Measurements from ENCODE around the gene DVL2.

- TF ChIP-seq CTCF (IDR thresholded peaks at IDR 0.05) (no peak), POLR2A (IDR thresholded peaks at IDR 0.05) (no peak)
Observed at GRCh38 chr17:7254511-7254910, 20.2 kb upstream of the DVL2 start.
